ENCODE results near the gene TMEM97. TPM values are rescaled to one million over a fixed set of nuclear protein-coding genes. Genes with fewer than 3 reads are reported as not detected.

The TMEM97 gene
- total RNA-seq (10 to 100 TPM; 27.0 to 69.3 TPM), polyA plus RNA-seq (ENCODE audit: insufficient read length in 6 of 6) (10 to 100 TPM; 39.6 to 53.9 (median 45.0) TPM)
- long read RNA-seq, donor 1, transcript TMEM97-201 (3 exons, 2,568 nt), result major isoform, 27 of 27 reads
- long read RNA-seq, donor 1, partial matches to known transcripts, result 0 of 27 reads
- long read RNA-seq, donor 1, other reads (novel, unspliced or antisense), result 0 of 27 reads
- long read RNA-seq, donor 2, transcript TMEM97-201 (3 exons, 2,568 nt), result major isoform, 26 of 99 reads
- long read RNA-seq, donor 2, partial matches to known transcripts, result 62 of 99 reads
- long read RNA-seq, donor 2, other reads (novel, unspliced or antisense), result 11 of 99 reads
- long read RNA-seq, donor 3, transcript TMEM97-201 (3 exons, 2,568 nt), result major isoform, 15 of 95 reads
- long read RNA-seq, donor 3, partial matches to known transcripts, result 44 of 95 reads
- long read RNA-seq, donor 3, other reads (novel, unspliced or antisense), result 36 of 95 reads
- long read RNA-seq, donor 4, transcript TMEM97-201 (3 exons, 2,568 nt), result major isoform, 14 of 16 reads
- long read RNA-seq, donor 4, partial matches to known transcripts, result 1 of 16 reads
- long read RNA-seq, donor 4, other reads (novel, unspliced or antisense), result 1 of 16 reads
- long read RNA-seq, donor 5, transcript TMEM97-201 (3 exons, 2,568 nt), result major isoform, 17 of 96 reads
- long read RNA-seq, donor 5, partial matches to known transcripts, result 35 of 96 reads
- long read RNA-seq, donor 5, other reads (novel, unspliced or antisense), result 43 of 96 reads
- long read RNA-seq, donor 6, transcript TMEM97-201 (3 exons, 2,568 nt), result major isoform, 12 of 120 reads
- long read RNA-seq, donor 6, partial matches to known transcripts, result 98 of 120 reads
- long read RNA-seq, donor 6, other reads (novel, unspliced or antisense), result 10 of 120 reads
- long read RNA-seq, donor 7, partial matches to known transcripts, result 25 of 68 reads
- long read RNA-seq, donor 7, other reads (novel, unspliced or antisense), result 39 of 68 reads
- long read RNA-seq, donor 8, transcript TMEM97-201 (3 exons, 2,568 nt), result major isoform, 17 of 95 reads
- long read RNA-seq, donor 8, partial matches to known transcripts, result 78 of 95 reads
- long read RNA-seq, donor 8, other reads (novel, unspliced or antisense), result 0 of 95 reads
- long read RNA-seq, donor 9, result 0 reads
- long read RNA-seq, donor 10, transcript TMEM97-201 (3 exons, 2,568 nt), result major isoform, 20 of 21 reads
- long read RNA-seq, donor 10, partial matches to known transcripts, result 0 of 21 reads
- long read RNA-seq, donor 10, other reads (novel, unspliced or antisense), result 1 of 21 reads
- long read RNA-seq, donor 11, result 0 reads
- long read RNA-seq, donor 12, transcript TMEM97-201 (3 exons, 2,568 nt), result major isoform, 12 of 119 reads
- long read RNA-seq, donor 12, partial matches to known transcripts, result 107 of 119 reads
- long read RNA-seq, donor 12, other reads (novel, unspliced or antisense), result 0 of 119 reads

DNA sequence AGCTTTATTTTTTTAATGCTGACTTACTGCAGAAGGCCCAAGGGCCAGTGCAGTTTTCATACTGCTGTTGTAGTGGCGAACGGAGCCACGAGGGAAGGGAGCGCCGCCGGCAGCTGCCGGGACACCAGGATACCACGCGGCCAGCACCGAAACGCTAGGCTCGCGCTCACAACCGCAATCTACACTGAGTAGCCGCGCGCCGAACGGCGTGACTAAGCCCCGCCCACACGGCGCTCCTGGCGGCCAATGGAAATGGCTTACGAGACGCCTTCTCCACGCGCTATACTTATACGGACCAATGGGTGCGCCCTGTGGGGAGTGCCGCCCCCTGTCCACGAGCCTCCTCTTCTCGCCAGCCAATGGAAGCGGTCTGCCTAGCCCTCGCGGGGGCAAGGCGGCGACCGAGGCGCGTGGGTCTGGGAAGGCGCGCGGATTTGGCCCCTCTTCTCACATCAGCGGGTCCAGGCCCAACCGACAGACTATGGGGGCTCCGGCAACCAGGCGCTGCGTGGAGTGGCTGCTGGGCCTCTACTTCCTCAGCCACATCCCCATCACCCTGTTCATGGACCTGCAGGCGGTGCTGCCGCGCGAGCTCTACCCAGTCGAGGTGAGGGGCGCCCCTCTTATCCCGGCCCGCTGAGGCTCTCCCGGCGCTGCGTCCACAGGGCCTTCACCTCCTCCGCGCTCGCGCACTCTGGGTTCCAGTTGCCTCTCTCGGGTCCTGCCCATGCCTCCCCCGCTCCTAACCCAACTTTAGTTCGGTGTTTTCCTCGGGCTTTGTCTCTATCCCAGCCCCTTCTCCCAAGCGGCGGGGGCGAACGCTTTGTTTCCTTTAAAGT lies at the start of gene TMEM97:
TMEM97 (plus strand) TSS at position 442 of the 839 bp plus-strand sequence; CDS start at position 482, 40 bp downstream.
- Histone ChIP-seq H3K36me3 (no peaks in the 10 kb centered on the region), H3K9me3 (no peaks in the 10 kb centered on the region), H3K4me3 (peak within 1 kb of the TSS; percentile 65 to 67), H3K4me1 (peaks cover 4 to 27% of the 10 kb centered on the region in 2 donors), H3K27me3 (no peaks in the 10 kb centered on the region), H3K27ac (peak within 1 kb of the TSS; percentile 30 to 62)
- intact Hi-C loops (cut with DNase I), result no loop called here
- ATAC-seq (peak; percentile 98), DNase-seq (peak; percentile 94 to 97 (median 97))
- TF ChIP-seq, protein P1, sequence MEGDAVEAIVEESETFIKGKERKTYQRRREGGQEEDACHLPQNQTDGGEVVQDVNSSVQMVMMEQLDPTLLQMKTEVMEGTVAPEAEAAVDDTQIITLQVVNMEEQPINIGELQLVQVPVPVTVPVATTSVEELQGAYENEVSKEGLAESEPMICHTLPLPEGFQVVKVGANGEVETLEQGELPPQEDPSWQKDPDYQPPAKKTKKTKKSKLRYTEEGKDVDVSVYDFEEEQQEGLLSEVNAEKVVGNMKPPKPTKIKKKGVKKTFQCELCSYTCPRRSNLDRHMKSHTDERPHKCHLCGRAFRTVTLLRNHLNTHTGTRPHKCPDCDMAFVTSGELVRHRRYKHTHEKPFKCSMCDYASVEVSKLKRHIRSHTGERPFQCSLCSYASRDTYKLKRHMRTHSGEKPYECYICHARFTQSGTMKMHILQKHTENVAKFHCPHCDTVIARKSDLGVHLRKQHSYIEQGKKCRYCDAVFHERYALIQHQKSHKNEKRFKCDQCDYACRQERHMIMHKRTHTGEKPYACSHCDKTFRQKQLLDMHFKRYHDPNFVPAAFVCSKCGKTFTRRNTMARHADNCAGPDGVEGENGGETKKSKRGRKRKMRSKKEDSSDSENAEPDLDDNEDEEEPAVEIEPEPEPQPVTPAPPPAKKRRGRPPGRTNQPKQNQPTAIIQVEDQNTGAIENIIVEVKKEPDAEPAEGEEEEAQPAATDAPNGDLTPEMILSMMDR (IDR thresholded peaks at IDR 0.05), result no peak

DNA sequence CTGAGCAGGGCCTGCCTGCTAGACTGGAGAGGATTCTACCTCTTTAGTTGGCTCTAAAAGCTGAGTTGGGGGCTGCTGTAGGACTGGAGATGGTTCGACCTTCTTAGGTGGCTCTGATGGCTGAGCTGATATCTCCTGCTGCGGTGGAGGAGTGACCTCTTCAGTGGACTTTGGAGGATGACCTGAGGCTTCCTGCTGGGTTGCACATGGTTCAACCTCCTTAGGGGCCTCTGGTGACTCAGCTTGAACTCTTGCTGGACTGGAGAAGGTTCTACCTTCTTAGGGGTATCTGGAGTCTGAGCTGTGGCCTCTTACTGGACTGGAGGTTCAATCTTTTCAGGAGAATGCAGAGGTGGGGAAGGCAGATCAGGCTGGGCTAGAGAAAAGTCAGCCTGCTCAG lies 48.9 kb upstream of the TMEM97 start:
- Histone ChIP-seq H3K36me3 (no peaks in the 10 kb centered on the region), H3K27ac (no peak overlapping the region), H3K9me3 (peaks cover 0 to 8% of the 10 kb centered on the region in 2 donors), H3K27me3 (peaks cover 0 to 2% of the 10 kb centered on the region in 2 donors), H3K4me3 (no peak overlapping the region), H3K4me1 (no peaks in the 10 kb centered on the region)
- intact Hi-C loops (cut with DNase I), result no loop called here
- TF ChIP-seq, protein P1 (IDR thresholded peaks at IDR 0.05), result no peak
- DNase-seq (no peak), ATAC-seq (no peak)

DNA sequence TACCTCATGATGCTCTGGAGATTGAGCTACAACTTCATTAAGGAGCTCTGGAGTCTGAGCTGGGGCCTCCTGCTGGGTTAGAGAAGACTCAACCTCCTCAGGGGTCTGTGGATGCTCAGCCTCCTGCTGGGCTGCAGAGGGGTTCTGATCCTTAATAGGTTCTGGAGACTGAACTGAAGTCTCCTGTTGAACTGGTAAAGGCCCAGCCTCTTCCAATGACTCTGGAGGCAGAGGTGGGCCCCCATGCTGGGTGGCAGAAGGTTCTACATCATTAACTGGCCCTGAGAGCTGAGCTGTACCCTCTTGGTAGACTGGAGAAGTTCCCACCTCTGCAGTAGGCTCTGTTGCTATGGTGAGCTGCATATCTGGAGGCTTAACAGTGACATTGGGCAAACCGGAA lies 48.1 kb upstream of the TMEM97 start:
- no peaks in the 10 kb centered on the region for H3K36me3 ChIP-seq
- H3K4me1 ChIP-seq, result no peaks in the 10 kb centered on the region
- H3K27ac ChIP-seq, result no peak overlapping the region
- TF ChIP-seq, protein P1 (IDR thresholded peaks at IDR 0.05), result no peak
- no peak for DNase-seq
- intact Hi-C loops (cut with DNase I), result no loop called here
- H3K9me3 ChIP-seq, result peaks cover 0 to 8% of the 10 kb centered on the region in 2 donors
- no peak overlapping the region for H3K4me3 ChIP-seq
- ATAC-seq, result no peak
- H3K27me3 ChIP-seq, result peaks cover 0 to 5% of the 10 kb centered on the region in 2 donors

DNA sequence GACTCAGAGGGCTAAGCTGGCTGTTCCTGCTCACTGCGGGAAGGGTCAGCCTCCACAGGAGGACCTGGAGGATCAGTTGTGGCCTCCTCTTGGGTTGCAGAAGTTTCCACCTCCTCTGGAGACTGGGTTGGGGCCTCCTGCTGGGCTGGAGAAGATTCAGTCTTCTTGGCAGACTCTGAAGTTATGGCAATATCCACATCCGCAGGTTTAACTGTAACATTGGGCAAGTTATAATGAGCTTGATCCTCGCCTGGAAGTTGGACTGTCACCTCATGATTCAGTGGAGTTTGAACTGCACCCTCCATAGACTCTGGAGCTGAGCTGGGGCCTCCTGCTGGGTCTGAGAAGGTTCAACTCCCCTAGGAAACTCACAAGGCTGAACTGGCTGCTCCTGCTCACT lies 47.6 kb upstream of the TMEM97 start:
- intact Hi-C loops (cut with DNase I), result no loop called here
- ATAC-seq, result no peak
- TF ChIP-seq, protein P1 (IDR thresholded peaks at IDR 0.05), result no peak

More for the DNA sequence above, 47.6 kb upstream of the TMEM97 start:
- H3K27me3 ChIP-seq, result peaks cover 0 to 9% of the 10 kb centered on the region in 2 donors
- no peak for DNase-seq
- H3K9me3 ChIP-seq, result peaks cover 0 to 8% of the 10 kb centered on the region in 2 donors
- no peaks in the 10 kb centered on the region for H3K4me1 ChIP-seq
- no peak overlapping the region for H3K27ac ChIP-seq
- no peaks in the 10 kb centered on the region for H3K36me3 ChIP-seq
- no peak overlapping the region for H3K4me3 ChIP-seq

Data from left lung (tissue), 14 donors.